Lower leg skin (tissue), 3 donors: ENCODE data around the gene STAG1.
"Not testable (repeated sequence)": the region's sequence is repeated elsewhere in the genome, so short reads cannot be mapped to it uniquely, and the experiment has no call there.

ENCODE experiments used
- CTCF ChIP-seq, 3 donors: fragments of 450-650 bp; IDR thresholded peaks; one replicate each; pipeline ENCODE4 v1.5.1; 2016; ENCODE audit warnings: antibody characterized with exemption in 3 of 3, mild to moderate bottlenecking in 3 of 3, moderate library complexity in 2 of 3
- POLR2A ChIP-seq, 2 donors: fragments of 450-650 bp; IDR thresholded peaks; one replicate each; pipeline ENCODE4 v1.6.1; 2016 to 2017; ENCODE audit warnings: antibody characterized with exemption in 2 of 2, mild to moderate bottlenecking in 1 of 2, moderate library complexity in 1 of 2

GRCh38 chr3:136474876-136475275 is 277.3 kb downstream of the STAG1 start:
- not testable (repeated sequence) for TF ChIP-seq CTCF, POLR2A (IDR thresholded peaks at IDR 0.05)
